ENCODE measurements around the gene OTOGL.

DNA sequence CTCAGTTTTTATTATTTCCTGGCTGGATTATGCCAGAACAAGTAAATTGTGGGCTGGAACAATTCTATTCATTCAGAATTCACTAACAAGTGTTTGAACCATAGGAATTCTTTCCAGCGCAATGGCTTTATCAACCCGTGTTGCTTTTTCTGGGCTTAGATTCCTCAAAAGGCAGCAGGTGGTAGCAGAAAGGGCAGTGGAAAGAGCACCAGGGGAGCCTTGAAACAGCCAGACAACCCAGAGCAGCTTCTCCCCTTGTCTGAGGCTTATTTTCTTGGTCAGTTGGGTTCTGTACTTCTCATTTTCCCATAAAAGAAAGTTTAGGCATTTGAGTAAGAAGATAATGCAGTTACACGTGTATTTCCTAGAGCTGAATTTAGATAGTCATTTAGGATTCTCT is 130.7 kb downstream of the OTOGL start:
- TF ChIP-seq ZFX (IDR thresholded peaks at IDR 0.05; ENCODE audit: borderline replicate concordance), result no peak
- TF ChIP-seq, protein P1, sequence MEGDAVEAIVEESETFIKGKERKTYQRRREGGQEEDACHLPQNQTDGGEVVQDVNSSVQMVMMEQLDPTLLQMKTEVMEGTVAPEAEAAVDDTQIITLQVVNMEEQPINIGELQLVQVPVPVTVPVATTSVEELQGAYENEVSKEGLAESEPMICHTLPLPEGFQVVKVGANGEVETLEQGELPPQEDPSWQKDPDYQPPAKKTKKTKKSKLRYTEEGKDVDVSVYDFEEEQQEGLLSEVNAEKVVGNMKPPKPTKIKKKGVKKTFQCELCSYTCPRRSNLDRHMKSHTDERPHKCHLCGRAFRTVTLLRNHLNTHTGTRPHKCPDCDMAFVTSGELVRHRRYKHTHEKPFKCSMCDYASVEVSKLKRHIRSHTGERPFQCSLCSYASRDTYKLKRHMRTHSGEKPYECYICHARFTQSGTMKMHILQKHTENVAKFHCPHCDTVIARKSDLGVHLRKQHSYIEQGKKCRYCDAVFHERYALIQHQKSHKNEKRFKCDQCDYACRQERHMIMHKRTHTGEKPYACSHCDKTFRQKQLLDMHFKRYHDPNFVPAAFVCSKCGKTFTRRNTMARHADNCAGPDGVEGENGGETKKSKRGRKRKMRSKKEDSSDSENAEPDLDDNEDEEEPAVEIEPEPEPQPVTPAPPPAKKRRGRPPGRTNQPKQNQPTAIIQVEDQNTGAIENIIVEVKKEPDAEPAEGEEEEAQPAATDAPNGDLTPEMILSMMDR (IDR thresholded peaks at IDR 0.05), result no peak
